ENCODE results near the gene TFCP2L1. TPM values are rescaled to one million over a fixed set of nuclear protein-coding genes. Genes with fewer than 3 reads are reported as not detected.

The TFCP2L1 gene
- total RNA-seq, 2 experiments from 2014 or later: 0.17 to 0.30 TPM

DNA sequence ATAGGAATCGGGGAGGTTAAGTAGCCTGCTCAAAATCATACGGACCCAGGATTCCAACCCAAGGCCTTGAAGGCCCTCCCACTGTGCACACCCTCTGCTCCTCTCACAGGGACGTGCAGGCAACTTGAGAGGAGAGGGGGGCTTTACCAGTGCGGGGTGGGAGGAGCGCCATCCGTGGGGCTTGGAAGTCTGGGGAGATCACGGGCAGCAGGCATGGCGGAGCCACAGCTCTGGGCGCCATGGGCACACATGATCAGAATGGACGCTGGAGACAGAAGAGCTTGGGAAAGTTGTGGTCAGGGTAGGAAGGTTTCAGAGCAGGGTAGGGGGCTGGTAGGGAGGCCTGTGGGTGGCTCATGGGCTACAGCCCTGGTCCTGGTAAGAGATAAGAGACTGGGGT lies 70.7 kb downstream of the TFCP2L1 start:
- DNase-seq (no peak), ATAC-seq (ENCODE audit: poor library complexity) (no peak)
- Histone ChIP-seq H3K36me3 (ENCODE audit: insufficient read depth, low read length) (no peaks in the 10 kb centered on the region), H3K27me3 (ENCODE audit: control insufficient read depth in 1 of 2, insufficient read depth in 2 of 2, low read length in 2 of 2) (no peaks in the 10 kb centered on the region), H3K4me1 (ENCODE audit: insufficient read depth, low read length) (no peaks in the 10 kb centered on the region), H3K27ac (ENCODE audit: low read depth in 1 of 2, low read length in 2 of 2) (no peak overlapping the region), H3K4me3 (ENCODE audit: low read length) (no peak overlapping the region), H3K9me3 (ENCODE audit: control insufficient read depth in 1 of 2, insufficient read depth in 1 of 2, low read length in 2 of 2) (peaks cover 0 to 7% of the 10 kb centered on the region in 2 experiments)
- intact Hi-C loops (cut with DNase I, micrococcal nuclease): no loop called here
- ChIA-PET CTCF (no interaction called here), POLR2A (no interaction called here)
- TF ChIP-seq, protein P1, sequence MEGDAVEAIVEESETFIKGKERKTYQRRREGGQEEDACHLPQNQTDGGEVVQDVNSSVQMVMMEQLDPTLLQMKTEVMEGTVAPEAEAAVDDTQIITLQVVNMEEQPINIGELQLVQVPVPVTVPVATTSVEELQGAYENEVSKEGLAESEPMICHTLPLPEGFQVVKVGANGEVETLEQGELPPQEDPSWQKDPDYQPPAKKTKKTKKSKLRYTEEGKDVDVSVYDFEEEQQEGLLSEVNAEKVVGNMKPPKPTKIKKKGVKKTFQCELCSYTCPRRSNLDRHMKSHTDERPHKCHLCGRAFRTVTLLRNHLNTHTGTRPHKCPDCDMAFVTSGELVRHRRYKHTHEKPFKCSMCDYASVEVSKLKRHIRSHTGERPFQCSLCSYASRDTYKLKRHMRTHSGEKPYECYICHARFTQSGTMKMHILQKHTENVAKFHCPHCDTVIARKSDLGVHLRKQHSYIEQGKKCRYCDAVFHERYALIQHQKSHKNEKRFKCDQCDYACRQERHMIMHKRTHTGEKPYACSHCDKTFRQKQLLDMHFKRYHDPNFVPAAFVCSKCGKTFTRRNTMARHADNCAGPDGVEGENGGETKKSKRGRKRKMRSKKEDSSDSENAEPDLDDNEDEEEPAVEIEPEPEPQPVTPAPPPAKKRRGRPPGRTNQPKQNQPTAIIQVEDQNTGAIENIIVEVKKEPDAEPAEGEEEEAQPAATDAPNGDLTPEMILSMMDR (IDR thresholded peaks at IDR 0.05): no peak
- Mint-ChIP-seq H3K4me3 (no peak overlapping the region), H3K4me1 (ENCODE audit: low read depth) (no peaks in the 10 kb centered on the region), H3K9me3 (no peaks in the 10 kb centered on the region), H3K27me3 (peaks cover 11% of the 10 kb centered on the region), H3K36me3 (ENCODE audit: low read depth) (no peaks in the 10 kb centered on the region), H3K27ac (no peak overlapping the region)

DNA sequence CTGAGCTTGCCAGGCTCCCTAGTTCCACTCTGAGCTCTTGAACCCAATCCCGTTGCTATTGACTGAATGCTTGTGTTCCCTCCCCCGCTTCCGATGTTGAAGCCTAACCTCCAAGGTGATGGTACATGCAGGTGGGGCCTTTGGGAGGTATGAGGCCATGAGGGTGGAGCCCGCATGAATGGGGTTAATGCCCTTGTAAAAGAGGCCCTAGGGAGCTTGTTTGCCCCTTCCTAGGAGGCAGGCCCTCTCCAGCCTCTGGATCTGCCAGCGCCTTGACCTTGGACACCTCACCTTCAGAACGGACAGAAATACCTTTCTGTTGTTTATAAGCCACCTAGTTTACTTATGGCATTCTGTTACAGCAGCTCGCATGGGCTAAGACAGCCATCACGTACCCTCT lies 71.6 kb downstream of the TFCP2L1 start:
- H3K27me3 ChIP-seq (ENCODE audit: control insufficient read depth in 1 of 2, insufficient read depth in 2 of 2, low read length in 2 of 2): no peaks in the 10 kb centered on the region

DNA sequence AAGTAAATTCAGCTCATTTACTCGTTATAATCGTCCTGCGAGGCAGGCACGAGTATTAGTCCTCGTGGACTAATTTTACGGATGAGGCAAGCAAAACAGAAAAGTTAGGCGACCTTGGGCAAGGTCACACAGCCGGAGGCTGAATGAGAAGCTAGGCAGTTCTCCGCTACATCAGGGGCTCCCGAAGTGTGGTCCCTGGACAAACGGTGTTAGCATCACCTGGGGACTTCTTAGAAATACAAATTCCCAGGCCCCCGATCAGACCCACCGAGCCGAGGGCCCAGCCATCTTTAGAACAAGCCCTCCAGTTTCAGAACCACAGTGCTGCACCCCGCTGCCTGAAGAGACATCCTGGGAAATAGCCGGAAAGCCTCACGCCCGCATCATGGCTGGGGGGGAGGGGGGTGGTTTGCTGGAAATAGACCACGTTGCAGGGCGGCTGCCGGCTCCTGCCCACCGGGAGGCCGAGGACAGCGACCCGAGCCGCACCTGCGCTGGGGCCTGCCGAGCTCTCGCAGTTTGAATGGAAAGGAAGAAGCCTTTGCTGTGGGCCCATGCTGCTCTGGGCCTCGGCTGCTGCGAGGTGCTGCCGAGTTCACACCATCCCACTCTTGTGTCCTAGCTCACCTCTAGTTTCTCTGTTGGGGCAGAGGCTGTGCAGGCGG lies 72.2 kb downstream of the TFCP2L1 start:
- H3K27ac Mint-ChIP-seq: no peak overlapping the region
- no peak for ATAC-seq (ENCODE audit: poor library complexity)
- H3K27me3 Mint-ChIP-seq: peaks cover 11% of the 10 kb centered on the region
- Histone ChIP-seq H3K4me3 (ENCODE audit: low read length) (no peak overlapping the region), H3K4me1 (ENCODE audit: insufficient read depth, low read length) (no peaks in the 10 kb centered on the region), H3K27ac (ENCODE audit: low read depth in 1 of 2, low read length in 2 of 2) (no peak overlapping the region), H3K27me3 (ENCODE audit: control insufficient read depth in 1 of 2, insufficient read depth in 2 of 2, low read length in 2 of 2) (no peaks in the 10 kb centered on the region), H3K9me3 (ENCODE audit: control insufficient read depth in 1 of 2, insufficient read depth in 1 of 2, low read length in 2 of 2) (peaks cover 0 to 7% of the 10 kb centered on the region in 2 experiments), H3K36me3 (ENCODE audit: insufficient read depth, low read length) (no peaks in the 10 kb centered on the region)
- H3K4me1 Mint-ChIP-seq (ENCODE audit: low read depth): no peaks in the 10 kb centered on the region
- CTCF ChIA-PET: no interaction called here
- no peak for DNase-seq
- intact Hi-C loops (cut with DNase I, micrococcal nuclease): no loop called here
- POLR2A ChIA-PET: no interaction called here
- H3K4me3 Mint-ChIP-seq: no peak overlapping the region
- TF ChIP-seq, protein P1 (IDR thresholded peaks at IDR 0.05): no peak
- H3K36me3 Mint-ChIP-seq (ENCODE audit: low read depth): no peaks in the 10 kb centered on the region
- H3K9me3 Mint-ChIP-seq: no peaks in the 10 kb centered on the region

More for the DNA sequence above, 71.6 kb downstream of the TFCP2L1 start:
- intact Hi-C loops (cut with DNase I, micrococcal nuclease): no loop called here
- ATAC-seq (ENCODE audit: poor library complexity) (no peak), DNase-seq (no peak)
- TF ChIP-seq, protein P1 (IDR thresholded peaks at IDR 0.05): no peak
- Mint-ChIP-seq H3K4me1 (ENCODE audit: low read depth) (no peaks in the 10 kb centered on the region), H3K36me3 (ENCODE audit: low read depth) (no peaks in the 10 kb centered on the region), H3K27ac (no peak overlapping the region), H3K27me3 (peaks cover 11% of the 10 kb centered on the region), H3K9me3 (no peaks in the 10 kb centered on the region), H3K4me3 (no peak overlapping the region)
- no peaks in the 10 kb centered on the region for H3K36me3 ChIP-seq (ENCODE audit: insufficient read depth, low read length)
- peaks cover 0 to 7% of the 10 kb centered on the region in 2 experiments for H3K9me3 ChIP-seq (ENCODE audit: control insufficient read depth in 1 of 2, insufficient read depth in 1 of 2, low read length in 2 of 2)
- H3K4me3 ChIP-seq (ENCODE audit: low read length): no peak overlapping the region
- H3K27ac ChIP-seq (ENCODE audit: low read depth in 1 of 2, low read length in 2 of 2): no peak overlapping the region
- no peaks in the 10 kb centered on the region for H3K4me1 ChIP-seq (ENCODE audit: insufficient read depth, low read length)
- ChIA-PET CTCF (no interaction called here), POLR2A (no interaction called here)
